GM18868 (cell line): ENCODE measurements around the gene SERP1.
"Not testable (repeated sequence)": the region's sequence is repeated elsewhere in the genome, so short reads cannot be mapped to it uniquely, and the experiment has no call there.

ENCODE experiments used
- ATAC-seq: cut with Tn5 transposase; IDR thresholded peaks from one replicate; pipeline ENCODE4 v1.9.1; 2021; ENCODE audit warnings: mild to moderate bottlenecking, moderate library complexity; ENCODE audit not compliant: unreplicated experiment

Gene SERP1

DNA sequence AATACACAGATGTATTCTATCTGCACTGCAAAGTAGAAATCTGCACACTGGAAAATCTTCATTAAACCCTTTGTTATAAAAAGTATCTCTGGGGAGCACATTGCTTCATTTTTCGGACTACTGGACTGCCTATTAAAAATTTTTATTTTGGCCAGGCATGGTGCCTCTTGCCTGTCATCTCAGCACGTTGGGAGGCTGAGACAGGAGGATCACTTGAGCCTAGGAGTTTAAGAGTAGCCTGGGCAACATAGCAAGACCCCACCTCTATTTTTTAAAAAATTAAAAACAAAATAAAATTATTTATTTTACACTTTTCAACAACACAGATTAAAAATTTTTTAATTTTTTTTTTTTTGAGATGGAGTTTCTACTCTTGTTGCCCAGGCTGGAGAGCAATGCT lies 6.0 kb downstream of the SERP1 start:
- no peak for ATAC-seq

DNA sequence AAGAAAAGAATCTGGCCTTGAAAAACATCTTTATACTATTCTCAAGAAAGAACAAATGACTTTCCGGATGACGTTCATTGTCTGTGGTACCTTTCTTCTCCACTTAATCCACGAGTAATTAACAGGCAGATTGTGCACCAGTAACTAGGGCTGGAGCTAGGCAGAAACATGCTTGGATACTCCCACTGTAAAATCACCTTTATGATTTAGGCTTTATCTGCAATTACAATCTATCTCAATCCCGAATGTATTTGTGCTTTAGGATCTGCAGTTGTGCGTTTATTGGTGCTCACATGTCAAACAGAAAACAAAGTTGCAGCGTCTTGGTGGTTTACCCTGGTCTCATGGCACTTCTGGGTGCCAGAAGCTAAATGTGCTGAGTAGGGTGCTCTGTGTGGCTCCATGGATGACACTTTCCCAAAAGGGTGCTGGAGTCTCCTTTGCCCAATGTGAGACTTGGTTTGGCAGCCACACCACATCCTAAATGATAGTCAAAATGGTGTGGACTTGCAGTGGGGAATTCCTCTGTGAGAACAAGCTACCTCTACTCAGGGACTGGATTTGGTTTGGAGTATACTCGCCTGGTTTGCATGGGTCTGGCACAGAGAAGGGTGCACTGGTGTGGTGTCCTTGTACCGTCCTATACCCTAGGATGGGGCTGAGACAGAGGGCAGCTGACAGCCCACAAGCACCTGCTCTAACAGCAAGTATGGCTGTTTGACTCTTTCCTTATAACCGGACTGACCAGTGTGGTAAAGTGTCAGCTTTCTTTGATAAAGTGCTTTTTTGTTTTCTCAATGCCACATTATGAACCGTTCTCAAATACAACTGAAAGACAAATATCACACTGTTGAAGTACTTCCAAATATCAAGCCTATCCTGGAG lies 7.7 kb downstream of the SERP1 start:
- no peak for ATAC-seq

DNA sequence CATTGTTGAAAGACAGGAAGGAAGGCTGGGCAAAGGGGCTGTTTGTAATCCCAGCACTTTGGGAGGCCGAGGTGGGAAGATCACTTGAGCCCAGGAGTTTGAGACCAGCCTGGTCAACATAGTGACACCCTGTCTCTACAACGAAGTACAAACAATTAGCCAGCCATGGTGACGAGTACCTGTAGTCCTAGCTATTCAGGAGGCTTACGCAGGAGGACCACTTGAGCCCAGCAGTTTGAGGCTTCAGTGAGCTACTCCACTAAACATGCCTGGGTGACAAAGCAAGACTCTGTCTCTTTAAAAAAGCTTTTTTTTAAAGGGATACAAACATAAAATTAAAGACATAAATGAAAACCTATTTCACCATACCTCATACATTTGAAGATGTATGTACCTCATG lies 11.1 kb downstream of the SERP1 start:
- ATAC-seq = no peak

DNA sequence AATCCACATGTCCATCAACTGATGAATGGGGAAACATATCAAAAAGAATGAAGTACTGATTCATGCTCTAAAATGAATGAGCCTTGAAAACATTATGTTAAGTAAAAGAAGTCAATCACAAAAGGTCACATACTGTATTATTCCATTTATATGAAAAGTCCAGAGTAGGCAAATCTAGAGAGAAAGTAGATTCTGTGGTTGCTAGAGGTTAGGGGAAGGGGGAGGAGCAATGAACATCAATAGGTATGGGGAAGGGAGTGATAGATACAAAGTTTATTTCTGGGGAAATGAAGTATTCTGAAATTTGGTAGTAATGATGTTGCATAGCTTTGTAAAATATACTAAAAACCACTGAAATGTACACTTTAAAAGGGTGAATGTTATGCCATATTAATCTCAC lies 14.5 kb downstream of the SERP1 start:
- no peak for ATAC-seq

DNA sequence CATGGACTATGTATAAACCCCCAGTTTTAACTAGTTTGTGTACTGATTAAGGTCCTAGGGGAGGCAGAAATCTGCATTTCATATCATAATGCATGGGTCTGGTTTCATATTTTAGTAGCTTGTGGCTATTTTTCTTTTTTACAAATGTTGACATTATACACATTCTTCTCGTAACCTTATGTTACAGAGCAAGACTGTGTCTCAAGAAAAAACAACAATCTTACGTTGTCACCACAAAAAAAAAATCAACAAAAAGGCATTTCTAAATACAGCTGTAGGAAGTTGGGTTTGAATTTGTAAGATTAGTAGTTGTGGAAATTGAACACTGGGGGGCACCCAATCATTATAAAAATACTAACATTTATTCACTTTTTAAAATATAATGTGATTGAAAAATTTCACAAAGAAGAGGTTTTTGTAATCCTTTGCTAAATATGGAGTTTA lies 17.9 kb downstream of the SERP1 start:
- no peak for ATAC-seq

DNA sequence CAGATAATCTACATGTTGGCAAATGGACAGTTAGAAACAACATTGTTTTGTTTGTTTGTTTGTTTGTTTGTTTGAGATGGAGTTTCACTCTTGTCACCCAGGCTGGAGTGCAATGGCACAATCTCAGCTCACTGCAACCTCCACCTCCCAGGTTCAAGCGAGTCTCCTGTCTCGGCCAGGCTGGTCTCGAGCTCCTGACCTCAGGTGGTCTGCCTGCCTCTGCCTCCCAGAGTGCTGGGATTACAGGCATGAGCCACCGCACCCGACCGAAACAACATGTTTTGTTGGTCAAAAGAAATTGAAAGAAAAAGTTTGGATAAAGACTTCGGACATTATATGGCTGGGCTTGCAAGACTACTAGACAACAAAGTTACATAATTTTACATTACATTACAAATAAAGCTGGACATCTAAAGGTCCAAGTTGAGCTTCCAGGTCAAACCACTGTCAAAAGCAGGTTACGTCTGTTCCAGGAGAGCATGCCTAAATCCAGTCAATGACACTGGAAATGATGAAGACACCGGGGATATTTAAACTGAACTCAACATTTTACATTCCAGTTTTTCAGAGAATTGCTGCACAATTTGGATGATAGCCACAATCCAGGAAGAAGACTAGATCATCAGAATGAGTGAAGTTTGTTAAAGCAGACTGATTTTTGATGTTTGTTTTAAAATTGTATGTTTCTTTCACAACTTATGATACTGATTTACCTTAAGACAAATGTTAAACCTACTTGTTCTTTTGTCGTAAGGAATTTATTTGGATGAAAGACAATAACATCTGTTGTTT lies 18.6 kb downstream of the SERP1 start:
- ATAC-seq = no peak

DNA sequence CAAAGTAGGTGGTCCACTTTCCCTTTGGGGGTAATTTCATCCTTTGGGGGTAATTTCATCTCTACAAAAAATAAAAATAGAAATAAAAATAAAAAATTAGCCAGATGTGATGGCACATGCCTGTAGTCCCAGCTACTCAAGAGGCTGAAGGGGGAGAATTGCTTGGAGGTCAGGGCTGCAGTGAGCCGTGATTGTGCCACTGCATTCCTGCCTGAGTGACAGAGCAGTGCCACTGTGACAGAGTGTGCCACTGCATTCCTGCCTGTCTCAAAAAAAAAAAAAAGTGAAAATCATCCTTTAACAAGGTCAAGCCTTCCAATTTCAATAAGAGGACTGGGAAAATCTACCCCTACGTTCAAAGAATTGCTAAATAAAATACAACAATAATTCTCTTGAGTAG lies 22.8 kb downstream of the SERP1 start:
- no peak for ATAC-seq

DNA sequence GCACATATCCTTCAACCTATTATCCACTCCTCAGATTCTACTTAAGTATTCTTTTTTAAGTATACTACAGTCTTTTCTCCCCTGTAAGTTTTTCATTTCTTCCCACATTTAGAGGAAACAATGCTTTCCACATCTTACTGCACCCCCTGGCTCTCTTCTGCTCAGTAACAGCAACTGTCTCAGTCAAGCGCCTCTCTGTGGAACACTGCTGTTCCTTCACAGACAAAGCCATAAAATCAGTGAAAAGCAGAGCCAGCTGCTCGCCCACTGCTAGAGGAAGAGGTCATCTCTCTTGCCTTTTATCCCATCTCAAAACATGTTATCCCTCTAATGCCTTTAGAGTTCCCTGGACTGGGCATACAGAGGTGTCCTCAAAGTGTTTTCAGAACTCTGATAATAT lies 24.8 kb downstream of the SERP1 start:
- no peak for ATAC-seq

DNA sequence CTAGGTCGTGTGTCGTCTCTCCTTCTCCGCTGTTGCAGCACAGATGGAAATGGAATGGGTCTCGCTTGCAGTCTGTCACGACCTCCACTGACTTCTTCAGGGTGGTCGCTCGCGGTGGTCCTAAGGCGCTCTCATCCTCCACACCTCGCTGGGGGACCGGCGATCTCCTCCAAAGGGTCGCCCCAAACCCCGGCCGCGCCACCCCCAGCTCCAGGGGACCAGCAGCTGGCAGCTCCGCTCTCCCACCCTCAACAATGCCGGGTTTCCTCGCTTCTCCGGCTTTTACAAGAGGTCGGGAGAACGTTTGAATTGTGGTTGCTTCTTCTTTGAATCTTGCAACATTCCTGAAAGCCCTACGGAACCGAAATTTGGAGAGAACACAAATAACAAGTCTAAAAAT lies 25.9 kb downstream of the SERP1 start:
- ATAC-seq = no peak

DNA sequence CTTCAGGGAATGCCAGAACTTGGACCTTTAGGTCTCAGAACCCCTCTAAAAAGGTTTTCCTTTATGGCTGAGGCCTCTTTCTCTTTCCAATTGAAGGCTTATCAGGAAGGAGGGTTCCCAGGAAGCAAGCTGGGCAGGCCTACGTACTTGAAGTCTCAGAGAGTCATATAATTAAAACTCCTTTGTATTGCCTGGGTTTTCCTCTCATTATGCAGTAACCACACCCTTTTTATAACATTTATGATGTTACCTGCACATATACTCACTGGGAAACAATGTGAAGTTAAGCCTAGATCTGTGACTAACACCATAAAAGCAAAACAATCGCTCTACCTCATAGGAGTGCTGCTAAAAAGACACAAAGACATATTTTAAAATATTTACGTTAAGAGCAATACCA lies 27.3 kb downstream of the SERP1 start:
- ATAC-seq = no peak

DNA sequence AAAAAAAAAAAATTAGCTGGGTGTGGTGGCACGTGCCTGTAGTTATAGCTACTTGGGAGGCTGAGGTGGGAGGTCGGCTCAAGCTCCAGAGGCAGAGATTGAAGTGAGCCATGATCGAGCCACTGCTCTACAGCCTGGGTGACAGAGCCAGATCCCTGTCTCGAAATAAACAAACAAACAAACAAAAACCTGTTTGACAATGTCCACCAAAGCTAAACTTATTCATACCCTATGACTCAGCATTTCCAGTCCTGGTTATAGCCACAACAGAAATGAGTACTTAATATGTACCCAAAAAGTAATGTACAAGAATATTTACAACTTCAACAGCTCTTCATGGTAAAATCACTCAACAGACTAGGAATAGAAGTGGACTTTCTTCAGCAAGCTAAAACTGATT lies 31.1 kb downstream of the SERP1 start:
- no peak for ATAC-seq

DNA sequence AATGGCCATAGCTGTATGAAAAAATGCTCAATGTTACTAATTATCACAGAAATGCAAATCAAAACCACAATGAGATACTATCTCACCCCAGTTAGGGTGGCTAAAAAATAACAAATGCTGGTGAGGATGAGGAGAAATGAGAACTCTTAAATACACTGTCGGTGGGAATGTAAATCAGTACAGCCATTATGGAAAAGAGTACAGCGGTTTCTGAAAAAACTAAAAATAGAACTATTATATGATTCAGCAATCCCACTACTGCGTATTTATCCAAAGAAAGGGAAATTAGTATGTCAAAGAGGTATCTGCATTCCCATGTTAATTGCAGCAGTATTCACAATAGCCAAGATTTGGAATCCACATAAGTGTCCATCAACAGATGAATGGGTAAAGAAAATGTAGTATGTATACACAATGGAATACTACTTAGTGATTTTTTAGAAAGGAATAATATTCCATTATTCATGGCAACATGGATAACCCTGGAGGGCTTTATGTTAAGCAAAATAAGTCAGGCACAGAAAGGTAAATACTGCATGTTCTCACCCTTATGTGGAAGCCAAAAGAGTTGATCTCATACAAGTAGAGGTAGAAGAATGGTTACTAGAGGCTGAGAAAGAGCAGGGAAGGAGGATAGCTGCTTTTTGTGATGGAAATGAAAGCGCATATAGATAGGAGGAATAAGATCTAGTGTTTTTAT lies 35.0 kb downstream of the SERP1 start:
- no peak for ATAC-seq

DNA sequence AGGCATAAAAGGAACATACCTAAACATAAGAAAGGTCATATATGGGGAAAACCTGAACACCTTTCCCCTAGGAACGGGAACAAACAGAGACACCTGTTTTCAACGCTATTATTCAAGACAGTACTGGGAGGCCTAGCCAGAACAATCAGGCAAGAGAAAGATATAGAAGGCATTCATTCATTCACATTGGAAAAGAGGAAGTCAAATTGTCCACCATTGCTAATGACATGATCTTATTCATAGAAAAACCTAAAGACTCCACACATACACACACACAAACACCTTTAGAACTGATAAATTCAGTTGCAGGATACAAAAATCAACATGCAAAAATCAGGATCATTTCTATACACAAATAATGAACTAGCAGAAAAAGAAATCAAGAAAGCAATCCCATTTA lies 36.5 kb downstream of the SERP1 start:
- no peak for ATAC-seq

DNA sequence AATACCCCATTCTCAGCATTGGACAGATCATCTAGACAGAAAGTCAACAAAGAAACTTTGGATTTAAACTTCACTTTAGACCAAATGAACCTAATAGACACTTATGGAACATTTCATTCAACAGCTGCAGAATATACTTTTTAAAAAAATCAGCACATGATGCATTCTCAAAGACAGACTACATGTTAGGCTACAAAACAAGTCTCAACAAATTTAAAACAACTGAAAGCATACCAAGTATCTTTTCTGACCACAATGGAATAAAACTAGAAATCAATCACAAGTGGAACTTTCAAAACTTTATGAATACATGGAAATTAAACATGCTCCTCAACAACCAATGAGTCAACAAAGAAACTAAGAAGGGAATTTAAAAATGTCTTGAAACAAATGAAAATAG lies 37.9 kb downstream of the SERP1 start:
- no peak for ATAC-seq

DNA sequence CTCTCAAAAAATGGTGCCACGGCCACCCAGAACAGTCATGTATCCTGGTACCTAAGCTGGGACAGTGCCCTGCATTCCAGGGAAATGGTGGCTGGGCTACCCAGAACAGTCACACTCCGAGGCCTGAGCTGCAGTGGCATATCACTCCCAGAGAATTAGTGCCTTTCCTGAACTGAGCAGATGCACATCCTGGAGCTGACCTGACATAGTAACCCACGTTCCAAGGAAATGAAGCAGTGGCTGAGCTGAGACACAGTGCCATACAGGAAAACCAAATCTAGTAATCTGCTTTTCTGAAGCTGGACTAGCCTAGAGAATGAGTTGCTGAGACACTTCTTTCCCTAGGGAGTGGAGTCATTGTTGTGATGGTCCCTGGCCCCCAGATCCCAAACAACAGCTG lies 41.8 kb downstream of the SERP1 start:
- no peak for ATAC-seq

DNA sequence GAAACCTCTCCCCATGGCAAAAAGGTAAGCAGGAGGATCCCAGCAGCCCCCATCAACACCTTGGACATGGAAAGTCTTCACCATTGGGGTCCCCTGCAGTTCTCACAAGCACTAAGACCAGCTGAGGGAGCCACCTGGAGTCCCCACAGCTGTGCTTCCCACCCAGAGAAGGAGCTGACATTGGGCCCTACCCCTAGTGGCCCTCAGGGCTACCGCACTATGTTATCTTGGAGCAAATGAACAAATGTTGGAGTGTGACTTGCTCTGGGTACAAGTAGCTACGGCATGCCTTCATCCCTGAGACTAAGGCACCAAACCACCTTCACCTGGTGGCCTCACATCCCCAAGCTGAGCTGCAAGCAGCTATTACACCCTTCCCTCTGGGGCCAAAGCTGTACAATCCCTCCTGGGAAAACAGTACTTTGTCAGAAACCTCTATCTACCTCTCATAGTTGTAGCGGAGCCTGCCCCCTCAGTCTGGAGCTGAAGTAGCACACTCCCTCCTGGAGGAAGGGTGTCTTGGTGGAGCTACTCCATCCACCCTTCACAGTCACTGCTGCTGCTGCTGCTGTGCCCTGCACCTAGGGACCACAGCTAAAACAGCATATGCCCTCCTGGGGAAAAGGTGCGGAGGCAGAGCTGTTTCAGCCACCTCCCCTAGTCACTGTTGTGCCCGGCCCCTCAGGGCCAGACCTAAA lies 42.7 kb downstream of the SERP1 start:
- no peak for ATAC-seq

DNA sequence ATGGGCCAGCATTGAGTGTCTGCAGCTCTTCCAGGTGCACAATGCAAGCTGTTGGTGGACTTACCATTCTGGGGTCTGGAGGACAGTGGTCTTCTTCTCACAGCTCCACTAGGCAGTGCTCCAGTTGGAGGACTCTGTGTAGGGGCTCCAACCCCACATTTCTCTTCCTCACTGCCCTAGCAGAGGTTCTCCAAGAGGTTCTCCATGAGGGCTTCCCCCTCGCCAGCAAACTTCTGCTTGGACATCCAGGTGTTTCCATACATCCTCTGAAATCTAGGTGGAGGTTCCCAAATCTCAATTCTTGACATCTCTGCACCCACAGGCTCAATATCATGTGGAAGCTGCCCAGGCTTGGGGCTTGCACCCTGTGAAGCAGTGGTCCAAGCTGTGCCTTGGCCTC lies 45.3 kb downstream of the SERP1 start:
- ATAC-seq = not testable (repeated sequence)

DNA sequence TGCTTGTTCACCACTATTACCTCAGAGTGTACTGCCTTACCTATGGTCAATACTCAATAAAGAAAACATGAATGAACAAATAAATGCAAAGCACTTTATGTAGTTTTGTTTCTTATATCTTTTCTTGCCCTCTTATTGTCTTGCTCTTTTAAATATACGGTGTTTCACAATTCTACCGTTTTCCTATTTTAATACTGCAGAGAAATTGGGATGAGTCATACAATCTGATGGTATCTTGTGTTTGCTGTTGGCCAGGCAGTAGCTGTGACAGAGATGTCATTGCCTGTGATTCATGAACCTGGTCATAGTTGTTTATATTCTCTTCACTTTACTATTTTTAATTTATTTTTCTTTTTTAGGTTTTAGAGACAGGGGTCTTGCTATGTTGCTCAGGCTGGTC lies 48.3 kb downstream of the SERP1 start:
- ATAC-seq = no peak

DNA sequence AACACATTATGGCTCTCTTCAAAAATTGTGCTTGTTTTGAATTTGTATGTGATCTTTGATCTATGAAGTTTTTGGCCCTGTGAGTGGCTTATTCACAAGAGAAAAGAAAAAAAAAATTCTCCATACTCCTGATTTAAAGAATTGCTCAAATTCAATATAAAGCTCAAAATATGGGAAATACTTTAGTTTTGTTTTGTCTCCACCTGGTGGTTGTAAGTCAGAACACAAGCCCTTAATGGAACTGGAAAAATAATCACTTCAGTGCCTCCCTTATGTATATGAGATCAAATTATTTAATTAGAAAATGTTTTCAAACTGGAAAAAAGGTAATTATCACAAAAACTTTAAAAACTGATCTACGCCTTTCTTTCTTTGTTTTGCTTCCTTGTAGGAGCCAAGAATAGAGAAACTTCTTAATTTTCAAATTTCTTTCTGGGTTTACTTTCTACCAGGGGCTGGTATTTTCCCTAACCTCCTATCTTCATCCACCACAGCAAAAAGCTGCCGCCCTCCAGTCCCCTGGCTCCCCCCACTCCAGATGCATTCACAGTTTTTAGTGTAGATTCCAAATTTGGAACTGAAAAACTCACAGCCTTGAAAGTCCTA lies 50.6 kb downstream of the SERP1 start:
- no peak for ATAC-seq

DNA sequence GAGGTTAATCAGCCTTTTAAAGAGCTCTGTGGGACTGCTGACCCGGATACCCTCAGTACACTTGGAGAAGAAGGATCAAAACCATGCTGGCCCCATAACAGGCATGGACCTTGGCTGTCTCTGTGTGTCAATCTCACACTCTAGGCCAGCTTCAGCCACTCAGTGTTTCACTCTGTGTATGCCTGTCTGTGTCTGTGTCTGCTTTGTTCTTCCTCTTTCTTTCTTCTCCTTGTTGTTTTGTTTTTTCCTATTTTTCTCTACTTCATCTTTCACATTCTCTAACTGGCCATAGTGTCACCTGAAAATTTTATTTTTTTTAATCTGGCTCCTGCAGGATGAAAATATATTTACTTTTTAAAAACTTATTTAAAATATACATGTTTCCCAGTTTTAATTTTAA lies 51.1 kb downstream of the SERP1 start:
- no peak for ATAC-seq
